OCI-LY3 (cell line): ENCODE results near the gene TTI1.

Experiments used
- CTCF ChIP-seq: fragments of 200-600, 300-600 bp; sonication (generic); IDR thresholded peaks from 2 replicates; pipeline ENCODE4 v1.5.1; 2014; ENCODE audit warnings: antibody characterized with exemption, low read length, low read depth
- EZH2phosphoT487 ChIP-seq: fragments of 200-600 bp; shearing (Covaris generic); IDR thresholded peaks from 2 replicates; pipeline ENCODE4 v1.6.1; 2018; ENCODE audit warnings: antibody characterized with exemption, mixed run types, low read depth

- no peak for TF ChIP-seq CTCF
- TF ChIP-seq EZH2phosphoT487: no peak
Observed at GRCh38 chr20:38055848-38056247, 22.6 kb upstream of the TTI1 start.
